Amniotic stem cell (primary cell): ENCODE data around the gene TBC1D22A.

ENCODE experiments used
- DNase-seq: peaks from one replicate; lab custom pipeline; 2025; lab: John Stamatoyannopoulos, UW

The TBC1D22A gene

GRCh38 chr22:47060718-47061117 lies 298.3 kb downstream of the TBC1D22A start:
- no peak for DNase-seq

GRCh38 chr22:47061226-47061625 lies 298.8 kb downstream of the TBC1D22A start:
- no peak for DNase-seq

GRCh38 chr22:47062126-47062525 lies 299.7 kb downstream of the TBC1D22A start:
- no peak for DNase-seq

- DNase-seq = no peak
Observed at GRCh38 chr22:47063071-47063509, 300.6 kb downstream of the TBC1D22A start.

DNA sequence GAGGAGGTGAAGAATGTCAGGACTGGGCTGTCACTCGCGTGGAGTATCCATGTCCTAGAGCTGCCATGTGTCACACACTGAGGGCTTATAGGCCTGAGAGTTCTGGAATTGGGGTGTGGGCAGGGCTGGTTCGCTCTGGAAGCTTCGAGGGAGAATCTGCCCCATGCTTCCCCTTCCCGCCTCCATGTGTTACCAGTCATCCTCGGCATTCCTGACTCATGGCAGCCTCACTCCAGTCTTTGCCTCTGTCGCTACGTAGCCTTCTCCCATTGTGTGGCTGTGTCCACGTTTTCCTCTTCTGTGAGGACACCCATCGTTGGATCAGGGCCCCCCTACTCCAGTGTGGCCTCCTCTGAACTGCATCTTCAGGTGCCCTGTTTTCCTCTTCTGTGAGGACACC lies 301.2 kb downstream of the TBC1D22A start:
- no peak for DNase-seq

- no peak for DNase-seq
Observed at GRCh38 chr22:47064016-47064415, 301.6 kb downstream of the TBC1D22A start.

DNA sequence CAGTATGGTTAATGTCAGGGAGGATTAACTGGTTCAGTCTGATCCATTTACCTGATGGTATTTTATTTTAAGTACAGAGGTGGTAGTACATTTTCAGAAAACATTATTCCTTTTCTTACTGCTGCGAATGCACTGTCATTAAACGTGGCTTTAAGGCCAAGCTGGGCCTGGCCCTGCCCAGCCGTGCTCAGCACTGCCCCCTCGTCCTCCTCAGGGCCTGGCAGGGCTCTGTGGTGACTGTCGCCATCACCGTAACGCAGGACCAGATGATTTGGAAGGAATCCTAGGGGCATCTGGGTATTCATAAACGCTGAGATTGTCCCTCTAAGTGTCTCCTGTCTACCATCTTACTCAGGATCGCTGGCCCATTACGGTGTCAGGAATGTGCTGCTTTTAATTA lies 302.0 kb downstream of the TBC1D22A start:
- no peak for DNase-seq

DNA sequence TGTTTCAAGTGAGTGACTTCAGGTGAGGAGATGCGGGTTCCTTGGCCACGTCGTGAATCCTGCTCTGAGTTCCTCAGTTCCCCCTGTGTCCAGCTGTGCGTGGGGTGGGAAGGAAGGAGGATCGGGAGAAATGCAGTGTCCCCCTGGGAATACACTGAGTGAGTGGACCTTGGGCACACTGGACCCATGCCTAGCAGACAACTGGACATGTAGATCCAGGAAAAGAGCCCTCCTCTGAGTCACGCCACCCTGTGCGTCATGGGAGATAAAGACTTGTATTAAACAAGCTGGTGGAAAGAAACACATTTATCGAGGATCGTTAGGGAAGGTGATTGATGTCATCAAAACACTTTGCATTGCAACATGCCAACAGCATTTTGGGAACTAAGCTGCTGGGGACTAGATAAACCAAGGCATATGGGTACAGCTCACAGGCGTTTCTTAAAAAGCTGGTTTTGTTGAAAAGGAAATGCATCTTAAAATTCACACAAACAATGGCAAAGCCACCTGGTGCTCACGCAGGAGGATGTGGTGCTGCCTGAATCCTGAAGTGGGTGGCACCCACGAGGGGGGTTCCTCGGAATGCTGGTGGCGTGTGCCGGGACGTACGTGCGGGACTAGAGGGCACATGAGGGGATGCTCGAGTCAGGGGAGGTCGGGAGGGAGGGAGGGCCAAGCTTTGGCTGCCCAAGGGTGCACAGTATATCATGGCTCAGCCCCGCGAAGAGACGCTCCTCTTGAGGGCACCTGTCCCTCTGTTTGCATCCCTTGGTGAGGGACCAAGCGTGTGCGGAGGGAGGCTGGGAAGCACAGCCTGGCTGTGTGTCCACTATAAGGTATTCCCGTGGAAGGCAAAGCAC lies 303.5 kb downstream of the TBC1D22A start:
- DNase-seq = no peak

DNA sequence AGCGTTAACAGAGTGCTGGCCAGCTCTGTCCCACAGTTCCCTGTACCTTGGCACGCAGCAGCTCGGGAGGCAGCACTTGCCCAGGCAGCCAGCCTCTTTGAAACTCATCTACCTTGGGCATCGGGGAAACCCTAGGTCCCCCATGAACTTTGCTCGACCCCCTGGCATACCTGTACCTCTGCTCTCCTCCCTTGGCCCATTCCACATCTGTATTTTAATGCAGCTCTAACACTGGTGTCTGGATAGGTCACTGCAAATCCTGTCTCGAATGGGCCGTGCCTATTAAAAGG lies 304.1 kb downstream of the TBC1D22A start:
- no peak for DNase-seq

DNA sequence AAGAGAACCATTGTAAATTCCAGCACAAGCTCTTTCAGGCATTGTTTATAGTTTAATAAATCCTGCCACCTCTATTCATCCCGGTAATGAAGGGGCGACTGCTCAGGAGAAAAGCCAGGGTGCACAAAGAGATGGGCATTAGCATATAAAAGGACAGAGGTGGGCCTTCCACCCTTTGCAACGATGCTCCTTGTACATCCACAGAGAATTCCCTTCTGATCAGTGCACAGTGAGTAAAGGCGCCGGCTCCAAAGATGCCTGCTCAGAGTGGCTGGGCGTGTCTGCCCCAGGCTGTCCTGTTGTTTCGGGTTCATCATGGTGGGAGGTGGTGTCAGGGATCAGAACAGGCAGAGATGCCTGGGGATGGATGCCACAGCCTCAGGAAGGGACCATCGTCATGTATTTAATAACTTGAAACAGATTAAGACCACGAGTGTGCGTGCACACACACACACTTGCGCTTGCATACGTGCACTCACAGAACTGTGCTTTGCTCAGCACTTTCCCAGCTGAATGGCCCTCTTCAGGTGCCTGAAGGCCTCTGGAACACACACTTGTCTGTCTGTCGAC lies 305.0 kb downstream of the TBC1D22A start:
- no peak for DNase-seq

DNA sequence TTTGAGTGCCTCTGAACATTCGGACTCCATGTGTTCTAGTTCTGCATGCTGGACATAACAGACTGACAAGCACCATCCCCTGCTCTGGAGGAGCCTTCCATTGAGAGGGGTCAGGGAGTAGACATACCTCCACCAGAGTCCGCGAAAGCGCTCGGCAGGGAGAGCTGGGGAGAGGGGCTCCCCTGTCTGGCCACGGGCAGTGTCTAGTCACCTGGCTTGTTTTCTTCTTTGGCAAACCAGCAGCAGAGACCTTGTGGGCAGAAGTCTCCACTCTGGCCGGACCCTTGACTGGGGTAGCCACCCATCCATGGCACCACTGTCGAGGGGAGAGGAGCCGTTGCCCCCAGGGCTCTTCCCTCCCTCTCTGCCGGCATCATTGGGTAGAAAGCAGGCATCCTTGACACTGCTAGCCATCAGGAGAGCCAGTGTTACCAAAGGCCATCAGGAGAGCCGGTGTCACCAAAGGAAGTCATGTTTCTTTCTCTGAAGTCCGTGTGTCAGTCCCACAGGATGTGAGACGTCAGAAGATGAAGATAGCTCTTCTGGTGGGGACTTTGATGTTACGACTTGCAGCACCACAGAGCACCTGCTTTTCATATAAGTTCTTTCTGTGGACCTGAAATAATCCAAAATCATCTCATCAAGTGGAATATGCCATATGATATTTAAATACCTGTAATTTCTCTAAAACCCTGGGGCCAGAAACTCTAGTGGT lies 305.6 kb downstream of the TBC1D22A start:
- no peak for DNase-seq

- DNase-seq = no peak
Observed at GRCh38 chr22:47068626-47068996, 306.2 kb downstream of the TBC1D22A start.

GRCh38 chr22:47069270-47069669 lies 306.8 kb downstream of the TBC1D22A start:
- no peak for DNase-seq

- no peak for DNase-seq
Observed at GRCh38 chr22:47071078-47071806, 308.8 kb downstream of the TBC1D22A start.

GRCh38 chr22:47071807-47072641 lies 309.6 kb downstream of the TBC1D22A start:
- DNase-seq = no peak

- no peak for DNase-seq
Observed at GRCh38 chr22:47072642-47072967, 310.2 kb downstream of the TBC1D22A start.

- no peak for DNase-seq
Observed at GRCh38 chr22:47073075-47073474, 310.6 kb downstream of the TBC1D22A start.

GRCh38 chr22:47074105-47074504 lies 311.7 kb downstream of the TBC1D22A start:
- DNase-seq = no peak

GRCh38 chr22:47075568-47075967 lies 313.1 kb downstream of the TBC1D22A start:
- no peak for DNase-seq

GRCh38 chr22:47076758-47077157 lies 314.3 kb downstream of the TBC1D22A start:
- no peak for DNase-seq

DNA sequence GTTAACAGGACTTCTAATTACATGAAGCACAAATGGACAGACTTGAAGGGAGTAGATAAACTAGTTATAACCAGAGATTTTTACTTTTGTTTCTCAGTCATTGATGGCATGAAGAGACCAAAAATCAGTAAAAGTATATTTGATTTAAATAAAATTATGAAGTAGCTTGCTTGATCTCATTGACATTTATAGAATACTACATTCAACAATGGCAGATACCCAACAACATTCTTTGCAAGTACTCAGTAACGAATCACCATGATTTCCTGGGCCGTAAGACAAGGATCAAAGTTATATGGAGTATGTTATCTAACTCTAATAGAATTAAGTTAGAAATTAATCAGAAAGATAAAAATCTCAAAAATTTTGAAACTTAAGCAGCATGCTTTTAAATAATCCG lies 317.6 kb downstream of the TBC1D22A start:
- no peak for DNase-seq

DNA sequence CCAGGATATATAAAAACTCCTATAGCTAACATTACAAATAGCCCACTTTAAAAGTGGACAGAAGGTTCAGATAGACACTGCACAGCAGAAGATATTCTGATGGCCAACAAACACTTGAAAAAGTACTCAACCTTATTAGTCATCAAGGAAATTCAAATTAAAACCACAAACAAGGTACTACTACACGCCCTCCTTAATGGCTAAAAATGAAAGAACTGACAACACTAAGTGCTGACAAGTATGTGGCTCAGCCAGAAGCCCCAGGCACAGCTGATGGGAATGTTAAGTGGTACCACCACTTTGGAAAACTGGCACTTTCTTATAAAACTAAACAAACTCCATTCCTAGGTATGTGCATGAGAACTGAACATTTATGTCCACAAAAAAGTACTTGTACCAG lies 320.1 kb downstream of the TBC1D22A start:
- DNase-seq = no peak
